ENCODE data around the gene SYVN1.

SYVN1 gene

DNA sequence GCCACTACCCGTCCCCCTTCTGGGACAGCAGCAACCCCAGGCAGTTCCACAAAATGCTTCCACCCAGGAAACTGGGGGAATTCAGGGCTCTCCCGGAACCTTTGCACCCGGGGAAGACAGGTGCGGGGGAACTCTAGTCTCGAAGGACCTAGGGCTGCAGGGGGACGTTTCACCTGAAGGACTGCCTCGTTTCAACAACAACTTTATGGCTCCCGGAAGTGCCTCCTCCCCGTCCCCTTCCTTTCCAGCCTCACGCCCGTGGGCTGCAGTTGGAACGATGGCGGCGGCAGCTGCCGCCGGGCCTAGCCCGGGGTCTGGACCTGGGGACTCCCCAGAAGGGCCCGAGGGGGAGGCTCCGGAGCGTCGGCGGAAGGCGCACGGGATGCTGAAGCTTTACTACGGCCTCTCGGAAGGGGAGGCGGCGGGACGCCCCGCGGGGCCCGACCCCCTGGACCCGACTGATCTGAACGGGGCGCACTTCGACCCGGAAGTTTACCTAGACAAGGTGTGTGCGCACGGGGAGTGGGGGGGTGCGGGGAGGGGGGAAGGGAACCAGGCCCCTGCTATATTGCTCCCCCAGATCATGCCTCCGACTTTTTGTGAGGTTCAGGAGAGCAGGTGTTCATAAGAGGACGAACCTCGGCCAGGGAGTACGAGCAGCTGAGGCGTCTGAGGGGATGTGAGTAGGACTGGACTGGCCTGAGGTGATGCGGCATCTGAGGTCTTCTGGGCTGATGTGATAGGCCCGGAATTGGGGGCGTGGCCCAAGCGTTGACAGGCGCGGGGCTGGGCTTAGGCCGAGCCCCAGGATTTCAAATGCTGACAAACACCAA is 38.1 kb downstream of the SYVN1 start, which contains the start of gene VPS51 (continued):
- TF ChIP-seq TRIM28 (IDR thresholded peaks at IDR 0.05; ENCODE audit: borderline replicate concordance, low read length): peak; percentile 39; the same call in 1 of the 2 replicates
- 0 out of 2 replicates have a peak, but pooled peaks have one; percentile 68 for TF ChIP-seq HOXD13 (CRISPR knock-in tag; IDR thresholded peaks at IDR 0.05; ENCODE audit: borderline replicate concordance)
- TF ChIP-seq RBAK (tag by site-specific recombination; IDR thresholded peaks at IDR 0.05): no peak
- TF ChIP-seq ZSCAN16 (tag by site-specific recombination; IDR thresholded peaks at IDR 0.05): 0 out of 2 replicates have a peak, but pooled peaks have one; percentile 21
- no peak for TF ChIP-seq ZNF510 (tag by site-specific recombination; IDR thresholded peaks at IDR 0.05; ENCODE audit: insufficient replicate concordance)
- TF ChIP-seq ZNF211 (tag by site-specific recombination; IDR thresholded peaks at IDR 0.05; ENCODE audit: low read depth): no peak
- TF ChIP-seq ZNF280C (tag by site-specific recombination; IDR thresholded peaks at IDR 0.05): no peak
- TF ChIP-seq, protein P1, sequence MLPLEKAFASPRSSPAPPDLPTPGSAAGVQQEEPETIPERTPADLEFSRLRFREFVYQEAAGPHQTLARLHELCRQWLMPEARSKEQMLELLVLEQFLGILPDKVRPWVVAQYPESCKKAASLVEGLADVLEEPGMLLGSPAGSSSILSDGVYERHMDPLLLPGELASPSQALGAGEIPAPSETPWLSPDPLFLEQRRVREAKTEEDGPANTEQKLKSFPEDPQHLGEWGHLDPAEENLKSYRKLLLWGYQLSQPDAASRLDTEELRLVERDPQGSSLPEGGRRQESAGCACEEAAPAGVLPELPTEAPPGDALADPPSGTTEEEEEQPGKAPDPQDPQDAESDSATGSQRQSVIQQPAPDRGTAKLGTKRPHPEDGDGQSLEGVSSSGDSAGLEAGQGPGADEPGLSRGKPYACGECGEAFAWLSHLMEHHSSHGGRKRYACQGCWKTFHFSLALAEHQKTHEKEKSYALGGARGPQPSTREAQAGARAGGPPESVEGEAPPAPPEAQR (tag by site-specific recombination; IDR thresholded peaks at IDR 0.05): peak; percentile 80; the same call in 1 of the 2 replicates
- TF ChIP-seq IKZF3 (tag by site-specific recombination; IDR thresholded peaks at IDR 0.05): peak; percentile 95
- TF ChIP-seq, protein P2, sequence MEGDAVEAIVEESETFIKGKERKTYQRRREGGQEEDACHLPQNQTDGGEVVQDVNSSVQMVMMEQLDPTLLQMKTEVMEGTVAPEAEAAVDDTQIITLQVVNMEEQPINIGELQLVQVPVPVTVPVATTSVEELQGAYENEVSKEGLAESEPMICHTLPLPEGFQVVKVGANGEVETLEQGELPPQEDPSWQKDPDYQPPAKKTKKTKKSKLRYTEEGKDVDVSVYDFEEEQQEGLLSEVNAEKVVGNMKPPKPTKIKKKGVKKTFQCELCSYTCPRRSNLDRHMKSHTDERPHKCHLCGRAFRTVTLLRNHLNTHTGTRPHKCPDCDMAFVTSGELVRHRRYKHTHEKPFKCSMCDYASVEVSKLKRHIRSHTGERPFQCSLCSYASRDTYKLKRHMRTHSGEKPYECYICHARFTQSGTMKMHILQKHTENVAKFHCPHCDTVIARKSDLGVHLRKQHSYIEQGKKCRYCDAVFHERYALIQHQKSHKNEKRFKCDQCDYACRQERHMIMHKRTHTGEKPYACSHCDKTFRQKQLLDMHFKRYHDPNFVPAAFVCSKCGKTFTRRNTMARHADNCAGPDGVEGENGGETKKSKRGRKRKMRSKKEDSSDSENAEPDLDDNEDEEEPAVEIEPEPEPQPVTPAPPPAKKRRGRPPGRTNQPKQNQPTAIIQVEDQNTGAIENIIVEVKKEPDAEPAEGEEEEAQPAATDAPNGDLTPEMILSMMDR (tag by site-specific recombination; IDR thresholded peaks at IDR 0.05): no peak
- TF ChIP-seq ZNF157 (tag by site-specific recombination; IDR thresholded peaks at IDR 0.05): no peak
- no peak for TF ChIP-seq HIC1 (tag by site-specific recombination; IDR thresholded peaks at IDR 0.05)
- no peak for TF ChIP-seq ZNF274 (IDR thresholded peaks at IDR 0.05; ENCODE audit: low read length)
- no peak for TF ChIP-seq ZNF274 (tag by site-specific recombination; IDR thresholded peaks at IDR 0.05; ENCODE audit: borderline replicate concordance)
- TF ChIP-seq ZNF514 (tag by site-specific recombination; IDR thresholded peaks at IDR 0.05): no peak
- no peak for TF ChIP-seq ZNF621 (tag by site-specific recombination; IDR thresholded peaks at IDR 0.05)
- no peak for TF ChIP-seq ZNF221 (tag by site-specific recombination; IDR thresholded peaks at IDR 0.05; ENCODE audit: borderline replicate concordance)
- peak; percentile 72; the same call in 1 of the 2 replicates for TF ChIP-seq ZNF184 (tag by site-specific recombination; IDR thresholded peaks at IDR 0.05)
- 0 out of 2 replicates have a peak, but pooled peaks have one; percentile 25 for TF ChIP-seq ATF2 (tag by site-specific recombination; IDR thresholded peaks at IDR 0.05; ENCODE audit: low read depth)
- no peak for TF ChIP-seq ZNF449 (tag by site-specific recombination; IDR thresholded peaks at IDR 0.05)
- TF ChIP-seq BCL11A (tag by site-specific recombination; IDR thresholded peaks at IDR 0.05; ENCODE audit: low read depth): no peak
- TF ChIP-seq ZNF600 (tag by site-specific recombination; IDR thresholded peaks at IDR 0.05): peak; percentile 43; the same call in 1 of the 2 replicates
- no peak for TF ChIP-seq ZNF174 (tag by site-specific recombination; IDR thresholded peaks at IDR 0.05)
- TF ChIP-seq ZNF366 (tag by site-specific recombination; conservative IDR thresholded peaks at IDR 0.05): no peak
- no peak; the same call in 1 of the 2 replicates for TF ChIP-seq ZNF626 (tag by site-specific recombination; IDR thresholded peaks at IDR 0.05)
- peak; percentile 65 for TF ChIP-seq ZNF335 (tag by site-specific recombination; conservative IDR thresholded peaks at IDR 0.05)
- no peak for TF ChIP-seq ZNF544 (tag by site-specific recombination; IDR thresholded peaks at IDR 0.05)
- TF ChIP-seq KLF9 (tag by site-specific recombination; IDR thresholded peaks at IDR 0.05; ENCODE audit: low read depth): peak; percentile 66
- peak; percentile 90 for TF ChIP-seq ZNF24 (tag by site-specific recombination; IDR thresholded peaks at IDR 0.05)

All from HEK293 (cell line).